ENCODE data around the gene ASIC4.

- TF ChIP-seq TAF1 (IDR thresholded peaks at IDR 0.05; ENCODE audit: low read depth) (no peak), FOXM1 (IDR thresholded peaks at IDR 0.05; ENCODE audit: borderline replicate concordance, low read depth) (no peak), REST (IDR thresholded peaks at IDR 0.05; ENCODE audit: low read depth) (no peak), EP300 (IDR thresholded peaks at IDR 0.05; ENCODE audit: borderline replicate concordance) (no peak), TCF12 (IDR thresholded peaks at IDR 0.05; ENCODE audit: low read depth) (no peak), RAD21 (IDR thresholded peaks at IDR 0.05; ENCODE audit: low read depth) (no peak), YY1 (IDR thresholded peaks at IDR 0.05; ENCODE audit: low read depth) (no peak), CEBPB (IDR thresholded peaks at IDR 0.05) (no peak), CREB1 (IDR thresholded peaks at IDR 0.05; ENCODE audit: low read depth) (no peak), EGR1 (IDR thresholded peaks at IDR 0.05) (no peak), ZBTB7A (IDR thresholded peaks at IDR 0.05; ENCODE audit: low read depth) (no peak), MAX (IDR thresholded peaks at IDR 0.05) (no peak)
Measured at GRCh38 chr2:219567131-219567530, 52.8 kb downstream of the ASIC4 start.
